Endothelial cell of hepatic sinusoid (primary cell): Measurements from ENCODE around the gene KIDINS220.

Experiments used
- in situ Hi-C: cut with HindIII; loops from 2 replicates; pipeline ENCODE4 v1.10.0; 2017; ENCODE audit warnings: low sequenced_read_pairs

KIDINS220 gene

DNA sequence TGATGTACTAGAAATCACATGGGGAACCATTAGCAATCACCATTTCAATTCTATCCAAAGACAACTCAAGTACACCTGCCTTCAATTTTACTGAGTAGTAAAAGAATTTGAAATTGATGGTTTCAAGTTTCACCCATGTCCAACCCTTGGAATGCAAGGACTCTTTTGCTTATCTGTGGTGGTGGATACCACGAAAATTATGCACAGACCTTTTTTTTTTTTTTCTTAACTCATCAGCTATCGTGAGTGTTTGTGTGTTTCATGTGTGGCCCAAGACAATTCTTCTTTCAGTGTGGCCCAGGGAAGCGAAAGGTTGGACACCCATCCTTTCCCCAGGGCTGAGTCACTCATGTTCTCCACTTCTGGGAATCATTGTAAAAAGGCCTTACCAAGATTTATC, 132.5 kb downstream of the KIDINS220 start:
- in situ Hi-C loops, result no loop called here

DNA sequence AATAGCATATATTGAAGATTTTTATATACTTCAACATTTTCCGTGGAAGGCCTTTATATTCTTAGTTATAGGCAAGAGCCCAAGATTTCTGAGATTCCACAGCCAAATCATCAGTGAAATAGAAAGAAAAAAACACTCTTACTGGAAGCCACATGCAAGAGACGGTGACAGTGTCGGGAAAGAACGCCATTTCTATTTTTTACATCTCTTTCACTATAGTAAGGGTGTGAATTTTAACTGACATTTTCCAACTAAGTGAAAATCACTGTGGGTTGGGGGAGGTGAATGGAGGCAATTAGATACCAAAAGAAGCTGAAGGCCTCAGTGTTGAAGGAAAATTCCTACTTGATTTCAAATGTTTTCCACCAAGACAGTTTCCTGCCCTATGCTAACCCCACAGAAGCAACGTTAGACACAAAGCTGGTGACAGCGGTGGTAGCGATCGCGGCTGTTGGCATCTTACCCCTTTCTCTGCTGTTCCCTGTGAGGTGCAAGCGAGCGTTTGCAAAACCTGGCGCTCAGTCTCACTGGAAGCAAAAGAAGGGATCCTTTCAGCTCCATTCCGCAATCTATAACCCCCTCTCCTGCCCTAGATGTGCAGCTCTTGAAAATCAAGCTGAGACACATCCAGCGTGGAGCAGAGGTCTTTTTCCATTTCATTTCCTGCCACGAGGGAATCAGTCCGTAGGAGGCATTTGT, 135.6 kb downstream of the KIDINS220 start:
- in situ Hi-C loops, result no loop called here

DNA sequence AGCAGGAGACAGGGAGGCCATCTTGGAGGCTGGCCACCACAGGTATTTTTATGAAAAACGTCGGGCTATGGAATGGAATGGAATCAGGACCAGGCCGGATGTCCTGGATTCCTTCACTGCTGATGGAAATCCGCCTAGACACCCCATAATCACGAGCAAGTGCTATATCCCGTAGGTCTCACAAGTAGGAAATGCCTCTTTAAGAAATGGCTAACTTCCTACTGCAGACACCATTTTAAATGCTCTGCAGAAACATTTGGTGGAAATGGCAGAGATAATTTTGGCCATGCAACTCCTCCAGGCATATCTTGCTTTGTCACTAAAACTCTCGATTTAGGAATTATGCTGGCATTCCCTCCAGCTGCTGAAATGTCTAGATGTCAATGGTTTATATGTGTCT, 137.6 kb downstream of the KIDINS220 start:
- in situ Hi-C loops, result loop anchor here (5.0 kb wide), 1 partner anchor 32 kb away; no protein-coding TSS in a partner anchor

GRCh38 chr2:8697190-8697589, 140.2 kb downstream of the KIDINS220 start:
- in situ Hi-C loops, result loop anchor here (5.0 kb wide), 1 partner anchor 35 kb away; no protein-coding TSS in a partner anchor

- in situ Hi-C loops, result loop anchor here (5.0 kb wide), 1 partner anchor 38 kb away; no protein-coding TSS in a partner anchor
These were observed 142.7 kb downstream of the KIDINS220 start for GRCh38 chr2:8694737-8695136.

- in situ Hi-C loops, result no loop called here
These were observed 144.1 kb downstream of the KIDINS220 start for GRCh38 chr2:8693157-8693821.

DNA sequence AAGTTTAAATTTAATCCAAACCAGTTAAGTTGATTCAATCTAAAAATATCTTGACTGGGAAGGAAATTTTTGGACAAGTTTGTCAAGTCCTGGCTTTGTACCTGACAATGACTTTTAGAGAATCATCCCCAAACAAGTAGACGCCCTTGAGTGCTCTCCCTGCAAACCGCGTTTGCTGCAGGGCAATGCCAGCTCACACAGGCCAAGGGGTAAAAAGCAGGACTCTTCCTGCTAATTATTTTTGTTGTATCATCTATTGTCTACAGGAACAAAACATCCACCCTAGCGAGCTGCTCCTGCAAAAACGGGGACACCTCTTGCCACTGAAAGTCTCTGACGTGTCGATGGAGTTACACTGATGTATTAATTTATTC, 144.6 kb downstream of the KIDINS220 start:
- in situ Hi-C loops, result no loop called here

DNA sequence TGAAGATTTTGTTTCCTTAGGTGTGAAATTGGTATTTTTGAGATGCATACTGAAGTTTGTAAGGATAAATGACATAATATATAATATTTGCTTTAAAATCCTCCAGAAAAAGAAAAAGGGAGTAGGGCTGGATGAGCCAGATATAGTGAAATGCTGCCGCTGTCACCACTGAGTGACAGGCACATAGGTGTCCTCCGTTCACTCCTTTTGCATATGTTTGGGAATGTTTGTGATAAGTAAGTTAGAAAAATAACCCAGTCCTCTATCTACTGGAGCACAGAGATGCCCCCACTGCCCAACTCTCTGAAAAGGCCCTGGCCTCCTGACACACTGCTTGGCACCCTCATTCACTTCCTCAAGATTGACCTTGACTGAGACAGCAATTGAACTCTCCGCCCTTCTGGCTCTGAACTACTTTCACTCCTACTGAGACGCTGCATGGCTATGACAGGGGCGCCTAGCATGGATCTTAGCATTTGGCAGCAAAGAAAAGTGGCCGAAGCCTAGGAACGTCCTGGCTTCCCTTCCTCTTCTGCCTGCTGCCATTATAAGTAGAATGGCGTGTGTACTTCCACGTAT, 145.5 kb downstream of the KIDINS220 start:
- in situ Hi-C loops, result no loop called here

DNA sequence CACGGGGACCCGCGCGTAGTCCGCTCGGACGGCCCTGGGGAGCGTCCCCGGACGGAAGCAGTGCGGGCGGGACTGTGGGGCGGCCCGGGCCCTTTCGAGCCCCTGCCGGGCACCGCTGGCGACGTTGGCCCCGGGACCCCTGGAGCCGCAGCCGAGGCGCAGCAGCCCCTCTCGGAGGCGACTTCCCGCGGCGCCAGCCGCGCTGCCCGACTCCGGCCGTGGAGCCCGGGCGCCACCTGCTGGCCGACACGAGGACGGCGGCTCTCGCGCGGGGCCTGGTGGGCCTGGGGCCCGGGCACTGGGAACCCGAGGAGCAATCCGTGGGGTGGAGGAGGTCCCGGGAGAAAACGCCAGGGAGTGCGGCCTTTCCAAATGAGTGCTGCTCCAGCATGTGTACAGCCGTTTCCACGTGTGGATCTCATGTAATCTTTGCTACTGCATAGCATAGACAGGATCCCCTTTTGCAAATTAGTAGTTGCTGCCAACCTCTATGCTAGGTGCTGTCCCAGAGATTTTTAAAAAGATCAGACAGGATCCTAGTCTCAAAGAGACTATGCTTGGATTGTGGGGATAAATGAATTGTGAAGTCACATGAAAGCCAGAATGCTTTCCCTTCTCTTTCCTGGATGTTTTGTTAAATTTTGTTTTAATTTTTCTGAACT, 151.6 kb downstream of the KIDINS220 start:
- in situ Hi-C loops, result no loop called here

DNA sequence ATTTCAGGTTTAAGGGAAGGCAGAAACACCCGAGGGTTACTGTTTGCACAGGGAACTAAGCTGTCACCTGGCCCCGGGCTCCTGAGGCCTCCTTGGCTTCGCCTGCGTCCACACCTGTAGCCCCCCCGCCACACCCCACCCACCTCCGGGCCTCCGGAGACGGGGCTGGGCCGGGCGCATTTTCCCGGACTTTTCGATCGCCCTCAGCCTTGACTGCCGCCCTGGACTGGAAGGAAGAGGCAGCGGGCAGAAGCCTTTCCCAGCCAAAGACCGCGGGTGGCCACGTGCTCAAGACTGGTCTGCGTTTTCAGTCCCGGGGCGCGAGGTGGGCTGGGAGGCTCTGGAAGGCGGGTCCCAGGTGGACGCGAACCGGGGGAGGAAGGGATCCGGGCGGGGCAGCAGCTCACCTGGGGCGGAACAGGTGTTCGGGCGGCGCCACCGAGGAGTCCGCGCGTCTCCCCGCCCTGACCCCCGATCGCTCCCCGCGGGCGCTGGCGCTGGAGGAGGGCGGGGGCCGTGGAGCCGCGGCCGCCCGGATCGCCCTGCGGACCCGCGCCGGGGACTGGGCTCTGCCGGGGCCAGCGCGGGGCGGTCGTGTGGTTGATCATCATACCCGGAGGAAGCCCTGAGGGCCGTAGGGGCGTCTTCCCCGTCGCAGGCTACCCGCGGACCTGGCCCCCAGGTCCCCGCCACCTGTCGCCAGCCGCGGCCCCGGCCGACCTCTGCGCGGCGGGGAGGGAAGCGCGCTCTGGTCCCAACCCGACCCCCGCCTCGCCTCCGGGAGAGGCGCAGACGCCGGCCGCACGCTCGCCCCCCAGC, 152.3 kb downstream of the KIDINS220 start:
- in situ Hi-C loops, result no loop called here

- in situ Hi-C loops, result no loop called here
These were observed 152.9 kb downstream of the KIDINS220 start for GRCh38 chr2:8684540-8684877.

- in situ Hi-C loops, result no loop called here
These were observed 154.4 kb downstream of the KIDINS220 start for GRCh38 chr2:8682719-8683667.

- in situ Hi-C loops, result no loop called here
These were observed 155.4 kb downstream of the KIDINS220 start, which contains the start of gene ID2 for GRCh38 chr2:8681786-8682692. ID2 (plus strand) TSS chr2:8682056; CDS start chr2:8682166, 110 bp downstream.

GRCh38 chr2:8680822-8681760, 156.3 kb downstream of the KIDINS220 start:
- in situ Hi-C loops, result no loop called here

- in situ Hi-C loops, result no loop called here
These were observed 157.3 kb downstream of the KIDINS220 start for GRCh38 chr2:8679827-8680731.

DNA sequence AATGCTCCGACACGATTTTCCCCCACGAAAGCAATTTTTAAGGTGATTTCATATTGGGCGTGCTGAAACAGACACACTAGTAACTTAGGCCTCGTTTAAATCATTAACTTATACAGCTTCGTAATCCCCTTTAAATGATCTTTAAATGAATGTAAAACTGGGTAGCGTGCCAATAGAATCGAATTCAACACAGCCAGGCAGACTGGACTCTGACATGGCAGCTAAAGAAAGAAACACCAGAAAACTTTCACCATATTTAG, 157.9 kb downstream of the KIDINS220 start:
- in situ Hi-C loops, result no loop called here
